GM12878 (cell line): ENCODE data around the gene PROCA1. TPM values are rescaled to one million over a fixed set of nuclear protein-coding genes. Genes with fewer than 3 reads are reported as not detected.

Experiments used
- ATAC-seq: fragments of 200-7000 bp; cut with Tn5 transposase; 3 replicates; pipeline ENCODE4 v1.9.1; 2020; ENCODE audit warnings: mild to moderate bottlenecking, moderate library complexity
- BruUV-seq: library from RNA; stranded (reverse); fragments of 400-500 nt; replicated peaks from 2 replicates; lab custom pipeline; 2021; lab: Mats Ljungman, UMichigan
- CTCF ChIA-PET: fragments of 300-600 bp; sonication (Branson Sonifier 250); formaldehyde crosslinking; extraction: SDS; loops from one replicate; lab custom pipeline; 2021; ENCODE audit warnings: inconsistent platforms; lab: Yijun Ruan, JAX
- POLR2A ChIA-PET: fragments of 350-600 bp; formaldehyde crosslinking; extraction: SDS; loops from one replicate; lab custom pipeline; 2021; ENCODE audit warnings: inconsistent platforms; lab: Charles Lee
- RAD21 ChIA-PET: fragments of 300-600 bp; sonication (Branson Sonifier 250); formaldehyde crosslinking; loops from one replicate; lab custom pipeline; 2023; ENCODE audit warnings: antibody characterized with exemption; ENCODE audit not compliant: unreplicated experiment; lab: Charles Lee
- SMC1A ChIA-PET: fragments of 300-600 bp; sonication (Branson Sonifier 250); formaldehyde crosslinking; loops from one replicate; lab custom pipeline; 2023; ENCODE audit not compliant: unreplicated experiment, uncharacterized antibody; lab: Charles Lee
- DNase-seq: peaks from one replicate; pipeline ENCODE4 v3.0.0-alpha.2; 2011; ENCODE audit warnings: low read depth, low spot score
- FAIRE-seq: peaks from 3 replicates; lab custom pipeline; 2011; peaks lifted over from hg19 to GRCh38; lab: Jason Lieb, UNC
- H2AFZ ChIP-seq: 2 replicates; pipeline ENCODE4 v1.6.0; 2011; ENCODE audit warnings: low read depth, low read length, control low read depth; ENCODE audit not compliant: control insufficient read depth
- H3K27ac ChIP-seq: 2 replicates; pipeline ENCODE4 v1.5.1; 2011; ENCODE audit warnings: control low read depth; ENCODE audit not compliant: control insufficient read depth, insufficient read depth
- H3K27me3 ChIP-seq, 2 experiments: replicated peaks in 1 of 2; 2 replicates each; pipeline versions ENCODE4 v1.6.0 to v1.6.1; 2011; ENCODE audit warnings: low read length in 1 of 2; ENCODE audit not compliant: control insufficient read depth in 2 of 2, insufficient read depth in 2 of 2
- H3K36me3 ChIP-seq, 2 experiments: 2 replicates each; pipeline ENCODE4 v1.5.1; 2011; ENCODE audit warnings: low read length in 1 of 2; ENCODE audit not compliant: control insufficient read depth in 2 of 2, insufficient read depth in 2 of 2
- H3K4me1 ChIP-seq: 2 replicates; pipeline ENCODE4 v1.6.1; 2011; ENCODE audit warnings: mild to moderate bottlenecking, low read length, moderate library complexity, mixed read lengths; ENCODE audit not compliant: control insufficient read depth, insufficient read depth
- H3K4me2 ChIP-seq: 2 replicates; pipeline ENCODE4 v1.6.0; 2011; ENCODE audit warnings: control low read depth; ENCODE audit not compliant: control insufficient read depth, insufficient read depth
- H3K4me3 ChIP-seq: fragments of 200-600 bp; sonication (generic); 2 replicates; pipeline ENCODE4 v1.5.1; 2016
- H3K79me2 ChIP-seq: 2 replicates; pipeline ENCODE4 v1.6.0; 2011; ENCODE audit warnings: low read length; ENCODE audit not compliant: control insufficient read depth, insufficient read depth
- H3K9ac ChIP-seq: 2 replicates; pipeline ENCODE4 v1.8.0; 2011; ENCODE audit warnings: low read length, control low read depth, mixed read lengths; ENCODE audit not compliant: control insufficient read depth, insufficient read depth
- H3K9me3 ChIP-seq: replicated peaks from 3 replicates; pipeline ENCODE4 v1.5.1; 2011; ENCODE audit warnings: mild to moderate bottlenecking, low read length; ENCODE audit not compliant: control insufficient read depth, insufficient read depth
- H4K20me1 ChIP-seq: 2 replicates; pipeline ENCODE4 v1.6.0; 2011; ENCODE audit not compliant: control insufficient read depth, insufficient read depth
- KLF5 ChIP-seq: fragments of 450-650 bp; IDR thresholded peaks from 2 replicates; pipeline ENCODE4 v1.6.1; 2014; ENCODE audit warnings: mild to moderate bottlenecking; ENCODE audit not compliant: partially characterized antibody
- MYC ChIP-seq: IDR thresholded peaks from 2 replicates; pipeline ENCODE4 v1.6.1; 2011; ENCODE audit warnings: mild to moderate bottlenecking, low read length, moderate library complexity, inconsistent platforms; ENCODE audit not compliant: insufficient read depth, insufficient replicate concordance, insufficient read length, severe bottlenecking
- POLR2A ChIP-seq: IDR thresholded peaks from 2 replicates; pipeline ENCODE4 v1.6.1; 2011; ENCODE audit warnings: low read depth, mild to moderate bottlenecking, low read length
- POU2F2 ChIP-seq: IDR thresholded peaks from 3 replicates; pipeline ENCODE4 v1.6.1; 2011; ENCODE audit warnings: low read depth, mild to moderate bottlenecking, low read length, borderline replicate concordance
- WRNIP1 ChIP-seq: IDR thresholded peaks from 2 replicates; pipeline ENCODE4 v1.6.1; 2011; ENCODE audit warnings: low read depth, low read length, improper control_type of control experiment, borderline replicate concordance
- ZNF687 ChIP-seq: fragments of 450-650 bp; IDR thresholded peaks from 2 replicates; pipeline ENCODE4 v1.6.1; 2017; ENCODE audit warnings: mild to moderate bottlenecking, moderate library complexity
- WGBS: methylation state at CpG from one replicate; pipeline ENCODE4 v1.1.6; 2016; ENCODE audit warnings: low lambda C conversion rate; ENCODE audit not compliant: insufficient replicate concordance, insufficient coverage; ENCODE audit errors: missing lambda C conversion rate; 5-methylcytosine and 5-hydroxymethylcytosine counted together
- in situ Hi-C: fragments of 300-500 bp; cut with MboI; formaldehyde crosslinking; loops from 9 replicates; pipeline ENCODE4 v1.14.3; 2018; ENCODE audit warnings: mixed read lengths
- intact Hi-C: fragments of 100-400 bp; cut with micrococcal nuclease; formaldehyde crosslinking; loops from one replicate; pipeline ENCODE4 v1.14.2; 2022; ENCODE audit not compliant: unreplicated experiment
- polyA plus RNA-seq, 11 experiments: library from polyadenylated mRNA; depleted of rRNA in 4 of 11; unstranded in 6 of 11; stranded (reverse) in 5 of 11; fragments of >200 nt; fragmentation: Nextera tagmentation in 4 of 11; fragmentation: Illumina TruSeq in 1 of 11; extraction: Ambion mirVana in 4 of 11; extraction: Trizol in 1 of 11; gene quantifications; 1 replicate in 1 of 11; 2 replicates in 10 of 11; pipeline versions ENCODE4 v1.2.1 to v1.2.3, GENCODE V29; 2011 to 2016; ENCODE audit warnings: inconsistent platforms in 2 of 11, missing spikeins in 2 of 11, low read depth in 1 of 11
- total RNA-seq, 4 experiments: library from RNA; depleted of rRNA in 3 of 4; stranded (reverse); fragments of >200 nt in 3 of 4; fragmentation: Illumina TruSeq in 1 of 4; extraction: Trizol in 1 of 4; gene quantifications; 2 replicates each; pipeline versions ENCODE4 v1.2.1 to v1.2.3, GENCODE V29; 2013 to 2021
- TF ChIP-seq, protein P1 (sequence below): fragments of 450-650 bp; IDR thresholded peaks from 2 replicates; pipeline ENCODE4 v1.6.1; 2016; ENCODE audit warnings: mild to moderate bottlenecking

Gene PROCA1
- total and polyA plus RNA-seq, 10 of the 15 experiments (the other 5 are each of a cell fraction or from before 2014, with no cell fraction given) = 0.35 to 4.8 (median 1.4) TPM

GRCh38 chr17:28700830-28701492 is 10.7 kb downstream of the PROCA1 start (continued):
- TF ChIP-seq WRNIP1 (no peak), ZNF687 (no peak)
- TF ChIP-seq, all 136 proteins: peak for 0

- FAIRE-seq (no peak), ATAC-seq (no peak), DNase-seq (no peak)
- TF ChIP-seq KLF5 = no peak
- TF ChIP-seq, protein P1, sequence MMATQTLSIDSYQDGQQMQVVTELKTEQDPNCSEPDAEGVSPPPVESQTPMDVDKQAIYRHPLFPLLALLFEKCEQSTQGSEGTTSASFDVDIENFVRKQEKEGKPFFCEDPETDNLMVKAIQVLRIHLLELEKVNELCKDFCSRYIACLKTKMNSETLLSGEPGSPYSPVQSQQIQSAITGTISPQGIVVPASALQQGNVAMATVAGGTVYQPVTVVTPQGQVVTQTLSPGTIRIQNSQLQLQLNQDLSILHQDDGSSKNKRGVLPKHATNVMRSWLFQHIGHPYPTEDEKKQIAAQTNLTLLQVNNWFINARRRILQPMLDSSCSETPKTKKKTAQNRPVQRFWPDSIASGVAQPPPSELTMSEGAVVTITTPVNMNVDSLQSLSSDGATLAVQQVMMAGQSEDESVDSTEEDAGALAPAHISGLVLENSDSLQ = no peak
- TF ChIP-seq MYC = no peak
- no peak for TF ChIP-seq POU2F2
- TF ChIP-seq POLR2A = peak; percentile 46; the same call in 1 of the 2 replicates
- ChIA-PET POLR2A (no interaction called here), CTCF (no interaction called here), RAD21 (no interaction called here), SMC1A (no interaction called here)
- Histone ChIP-seq H3K4me3 (no peak overlapping the region), H3K27ac (no peak overlapping the region), H3K36me3 (peaks cover 26 to 53% of the 10 kb centered on the region in 2 experiments; a peak in 3 of 4 replicates), H4K20me1 (no peaks in the 10 kb centered on the region), H3K4me2 (no peak overlapping the region), H2AFZ (no peak overlapping the region), H3K79me2 (no peaks in the 10 kb centered on the region), H3K4me1 (no peaks in the 10 kb centered on the region), H3K27me3 (no peaks in the 10 kb centered on the region), H3K9ac (no peak overlapping the region), H3K9me3 (no peaks in the 10 kb centered on the region)
- no TSS peak for BruUV-seq
- intact Hi-C loops (no loop called here), in situ Hi-C loops (no loop called here)
- 91% methylated on average over 8 of the region's 8 CpGs for WGBS
Observed at GRCh38 chr17:28700278-28700677, 11.4 kb downstream of the PROCA1 start.
